Omental fat pad (tissue), 4 donors: Measurements from ENCODE around the gene CPNE6. TPM values are rescaled to one million over a fixed set of nuclear protein-coding genes. Genes with fewer than 3 reads are reported as not detected.

ENCODE experiments used
- ATAC-seq: fragments of 150-250 bp; one replicate; pipeline ENCODE4 v1.9.1; 2016; ENCODE audit warnings: mild to moderate bottlenecking, moderate library complexity; ENCODE audit not compliant: low FRiP score
- DNase-seq: peaks from one replicate; pipeline ENCODE4 v3.0.0-alpha.2; 2019; ENCODE audit warnings: low spot score
- CTCF ChIP-seq, 3 donors: fragments of 450-650 bp; IDR thresholded peaks; one replicate each; pipeline ENCODE4 v1.5.1; 2016 to 2017; ENCODE audit warnings: antibody characterized with exemption in 3 of 3, mild to moderate bottlenecking in 3 of 3, moderate library complexity in 2 of 3
- total RNA-seq, 4 donors: library from RNA; depleted of rRNA; stranded (reverse); fragments of >200 nt; gene quantifications; one replicate each; pipeline ENCODE4 v1.1.0, GENCODE V29; 2016

The CPNE6 gene
- total RNA-seq, 4 donors from 2014 or later = not detected

- no peak for TF ChIP-seq CTCF (IDR thresholded peaks at IDR 0.05)
- DNase-seq (no peak), ATAC-seq (no peak)
Measured at GRCh38 chr14:24121210-24121609, 49.8 kb downstream of the CPNE6 start.

- no peak for TF ChIP-seq CTCF (IDR thresholded peaks at IDR 0.05)
- DNase-seq = no peak
- no peak for ATAC-seq
Measured at GRCh38 chr14:24122416-24122815, 51.1 kb downstream of the CPNE6 start.

- no peak for TF ChIP-seq CTCF (IDR thresholded peaks at IDR 0.05)
- ATAC-seq = no peak
Measured at GRCh38 chr14:24122898-24123297, 51.5 kb downstream of the CPNE6 start.

GRCh38 chr14:24123424-24124417 lies 52.4 kb downstream of the CPNE6 start:
- no peak for TF ChIP-seq CTCF (IDR thresholded peaks at IDR 0.05)
- ATAC-seq (no peak), DNase-seq (no peak)

More at GRCh38 chr14:24122898-24123297, 51.5 kb downstream of the CPNE6 start:
- DNase-seq = no peak

- no peak for DNase-seq
- ATAC-seq = no peak
- no peak for TF ChIP-seq CTCF (IDR thresholded peaks at IDR 0.05)
Measured at GRCh38 chr14:24126939-24127338, 55.6 kb downstream of the CPNE6 start.

- DNase-seq (no peak), ATAC-seq (no peak)
- TF ChIP-seq CTCF (IDR thresholded peaks at IDR 0.05) = no peak
Measured at GRCh38 chr14:24127673-24128072, 56.3 kb downstream of the CPNE6 start.

Other genes starting within 250 kb of the CPNE6 start
- 10 to 100 TPM; 29.8 to 57.0 (median 48.0) TPM for gene DHRS4, start 117.8 kb upstream of the CPNE6 start, total RNA-seq
- 10 to 100 TPM; 10.6 to 17.7 (median 15.2) TPM for gene DHRS4L2, start 82.6 kb upstream of the CPNE6 start, total RNA-seq
- under 1 TPM; 0.06 to 0.72 (median 0.30) TPM for gene CARMIL3, start 19.6 kb upstream of the CPNE6 start, total RNA-seq
- 10 to 100 TPM; 33.6 to 53.4 (median 42.9) TPM for gene PCK2, start 22.7 kb downstream of the CPNE6 start, total RNA-seq
- 10 to 100 TPM; 50.1 to 76.0 (median 54.4) TPM for gene DCAF11, start 43.2 kb downstream of the CPNE6 start, total RNA-seq
- 1 to 10 TPM in 3 of 4 donors, under 1 TPM in 1; 0.94 to 4.3 (median 1.3) TPM for gene NRL, start 43.4 kb downstream of the CPNE6 start, total RNA-seq
- gene FITM1, start 59.1 kb downstream of the CPNE6 start, total RNA-seq = 1 to 10 TPM in 2 of 4 donors, under 1 TPM in 1, not detected in 1; 0.96 to 2.8 (median 1.2) TPM
- gene PSME1, start 64.6 kb downstream of the CPNE6 start, total RNA-seq = 100 to 1,000 TPM in 1 of 4 donors, 10 to 100 TPM in 3; 89.1 to 158 (median 96.8) TPM
- gene EMC9, start 70.0 kb downstream of the CPNE6 start, total RNA-seq = 10 to 100 TPM in 2 of 4 donors, 1 to 10 TPM in 2; 6.3 to 15.3 (median 10.0) TPM
- gene PSME2, start 75.0 kb downstream of the CPNE6 start, total RNA-seq = 10 to 100 TPM; 32.8 to 86.4 (median 70.3) TPM
- gene RNF31, start 75.9 kb downstream of the CPNE6 start, total RNA-seq = 10 to 100 TPM; 26.6 to 64.2 (median 37.8) TPM
- 100 to 1,000 TPM in 1 of 4 donors, 10 to 100 TPM in 3; 39.4 to 126 (median 66.3) TPM for gene IRF9, start 89.7 kb downstream of the CPNE6 start, total RNA-seq
- 10 to 100 TPM in 3 of 4 donors, 1 to 10 TPM in 1; 6.7 to 31.4 (median 16.3) TPM for gene REC8, start 100.5 kb downstream of the CPNE6 start, total RNA-seq
- 100 to 1,000 TPM in 1 of 4 donors, 10 to 100 TPM in 3; 24.1 to 108 (median 34.4) TPM for gene IPO4, start 117.3 kb downstream of the CPNE6 start, total RNA-seq
- 10 to 100 TPM; 54.9 to 65.5 (median 60.9) TPM for gene TM9SF1, start 123.9 kb downstream of the CPNE6 start, total RNA-seq
- gene TSSK4, start 134.1 kb downstream of the CPNE6 start, total RNA-seq = under 1 TPM in 2 of 4 donors, not detected in 2; 0.36 to 0.46 TPM
- gene CHMP4A, start 141.9 kb downstream of the CPNE6 start, total RNA-seq = 10 to 100 TPM; 51.8 to 82.7 (median 64.7) TPM
- 10 to 100 TPM in 3 of 4 donors, 1 to 10 TPM in 1; 9.0 to 18.1 (median 12.5) TPM for gene MDP1, start 144.5 kb downstream of the CPNE6 start, total RNA-seq
- gene NEDD8, start 160.8 kb downstream of the CPNE6 start, total RNA-seq = 100 to 1,000 TPM in 3 of 4 donors, 10 to 100 TPM in 1; 98.4 to 184 (median 126) TPM
- gene GMPR2, start 161.4 kb downstream of the CPNE6 start, total RNA-seq = 10 to 100 TPM; 36.3 to 69.0 (median 47.0) TPM
- gene TINF2, start 171.1 kb downstream of the CPNE6 start, total RNA-seq = 10 to 100 TPM; 46.1 to 80.1 (median 63.6) TPM
- gene TGM1, start 191.6 kb downstream of the CPNE6 start, total RNA-seq = 100 to 1,000 TPM in 2 of 4 donors, 10 to 100 TPM in 1, 1 to 10 TPM in 1; 2.0 to 114 (median 79.1) TPM
- gene RABGGTA, start 200.0 kb downstream of the CPNE6 start, total RNA-seq = 10 to 100 TPM; 20.7 to 30.9 (median 25.0) TPM
- gene DHRS1, start 228.2 kb downstream of the CPNE6 start, total RNA-seq = 10 to 100 TPM; 14.3 to 42.5 (median 23.7) TPM
- gene NOP9, start 228.3 kb downstream of the CPNE6 start, total RNA-seq = 10 to 100 TPM; 13.9 to 22.2 (median 17.8) TPM
- gene CIDEB, start 236.4 kb downstream of the CPNE6 start, total RNA-seq = 10 to 100 TPM in 3 of 4 donors, 1 to 10 TPM in 1; 9.1 to 23.8 (median 14.3) TPM
- gene LTB4R2, start 238.6 kb downstream of the CPNE6 start, total RNA-seq = 1 to 10 TPM; 4.7 to 9.0 (median 7.9) TPM
- 10 to 100 TPM in 3 of 4 donors, 1 to 10 TPM in 1; 5.0 to 16.7 (median 12.6) TPM for gene LTB4R, start 239.9 kb downstream of the CPNE6 start, total RNA-seq